GM21529 (cell line): Measurements from ENCODE around the gene OLFML3.

Experiments
- ATAC-seq: cut with Tn5 transposase; IDR thresholded peaks from one replicate; pipeline ENCODE4 v1.9.1; 2021; ENCODE audit not compliant: unreplicated experiment

OLFML3 gene, protein sequence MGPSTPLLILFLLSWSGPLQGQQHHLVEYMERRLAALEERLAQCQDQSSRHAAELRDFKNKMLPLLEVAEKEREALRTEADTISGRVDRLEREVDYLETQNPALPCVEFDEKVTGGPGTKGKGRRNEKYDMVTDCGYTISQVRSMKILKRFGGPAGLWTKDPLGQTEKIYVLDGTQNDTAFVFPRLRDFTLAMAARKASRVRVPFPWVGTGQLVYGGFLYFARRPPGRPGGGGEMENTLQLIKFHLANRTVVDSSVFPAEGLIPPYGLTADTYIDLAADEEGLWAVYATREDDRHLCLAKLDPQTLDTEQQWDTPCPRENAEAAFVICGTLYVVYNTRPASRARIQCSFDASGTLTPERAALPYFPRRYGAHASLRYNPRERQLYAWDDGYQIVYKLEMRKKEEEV

DNA sequence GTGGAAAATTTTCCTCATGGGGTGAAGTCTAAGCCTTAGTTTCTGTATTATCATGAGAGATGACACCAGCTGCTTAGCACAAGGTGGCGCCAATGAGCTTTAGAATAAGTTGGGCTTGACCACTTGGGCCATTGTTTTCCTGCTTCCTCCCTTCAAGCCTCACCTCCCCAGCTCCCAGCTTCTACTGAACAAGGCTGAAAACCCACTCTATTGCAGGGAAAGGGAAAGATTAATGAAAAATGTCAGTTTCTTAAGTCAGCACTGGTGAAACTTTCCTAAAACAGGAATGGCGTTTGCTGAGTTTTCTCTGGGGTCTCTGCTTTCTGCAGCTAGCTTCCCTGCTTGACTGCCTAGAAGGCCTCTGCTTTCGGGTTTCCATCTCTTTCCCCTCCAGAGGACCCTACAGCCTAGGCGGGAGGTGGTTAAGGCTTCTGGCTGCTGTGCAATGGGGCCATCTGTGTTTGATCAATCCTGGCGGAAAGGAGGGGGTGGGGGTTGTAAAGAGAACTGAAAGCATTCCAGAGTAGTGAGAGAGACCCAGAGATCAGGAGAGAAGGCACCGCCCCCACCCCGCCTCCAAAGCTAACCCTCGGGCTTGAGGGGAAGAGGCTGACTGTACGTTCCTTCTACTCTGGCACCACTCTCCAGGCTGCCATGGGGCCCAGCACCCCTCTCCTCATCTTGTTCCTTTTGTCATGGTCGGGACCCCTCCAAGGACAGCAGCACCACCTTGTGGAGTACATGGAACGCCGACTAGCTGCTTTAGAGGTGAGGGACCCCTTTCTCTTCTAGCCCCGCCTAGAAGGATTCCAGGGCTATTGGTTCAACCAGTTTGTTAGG lies at the start of gene OLFML3:
Gene OLFML3 (plus strand): TSS at position 612 of the 840 bp plus-strand sequence. CDS start 43 bp downstream, at position 655.
- ATAC-seq = no peak

DNA sequence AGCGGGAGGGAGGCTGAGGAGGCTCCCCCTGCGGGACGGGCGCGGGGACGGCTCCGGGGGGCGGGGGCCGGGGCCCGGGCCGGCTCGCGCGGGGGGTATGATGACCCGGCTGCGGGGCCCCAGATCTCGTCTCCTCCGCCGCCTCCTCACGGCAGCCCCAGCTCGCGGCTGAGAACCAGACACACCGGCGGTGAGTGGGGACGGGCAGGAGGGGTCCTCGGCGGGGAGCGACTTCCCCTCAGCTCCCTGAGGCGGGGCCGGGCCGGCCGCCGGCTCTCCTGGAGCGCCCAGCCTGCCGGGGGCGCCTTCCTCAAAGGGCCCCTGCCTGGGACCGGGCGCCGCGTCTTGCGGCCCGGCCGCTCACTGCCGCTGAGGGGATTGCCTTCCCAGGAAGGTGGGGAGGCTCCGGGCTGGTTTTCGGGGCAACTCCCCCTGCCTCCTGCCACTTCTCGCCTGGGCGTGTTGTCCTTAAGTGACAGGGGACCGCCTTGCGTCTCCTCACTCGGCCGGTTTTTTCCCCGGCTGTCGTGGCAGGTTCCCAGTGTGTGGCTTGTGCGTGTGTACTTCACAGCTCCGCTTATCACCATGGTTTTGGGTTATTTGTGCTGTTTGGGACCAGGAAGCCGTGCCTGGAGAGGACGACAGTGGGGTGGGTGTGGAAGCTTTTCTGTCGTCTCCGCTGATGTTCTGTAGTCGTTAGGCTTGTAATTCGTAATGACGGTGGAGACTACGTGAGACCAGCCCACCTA lies 49.4 kb upstream of the OLFML3 start:
- ATAC-seq = peak; percentile 30

DNA sequence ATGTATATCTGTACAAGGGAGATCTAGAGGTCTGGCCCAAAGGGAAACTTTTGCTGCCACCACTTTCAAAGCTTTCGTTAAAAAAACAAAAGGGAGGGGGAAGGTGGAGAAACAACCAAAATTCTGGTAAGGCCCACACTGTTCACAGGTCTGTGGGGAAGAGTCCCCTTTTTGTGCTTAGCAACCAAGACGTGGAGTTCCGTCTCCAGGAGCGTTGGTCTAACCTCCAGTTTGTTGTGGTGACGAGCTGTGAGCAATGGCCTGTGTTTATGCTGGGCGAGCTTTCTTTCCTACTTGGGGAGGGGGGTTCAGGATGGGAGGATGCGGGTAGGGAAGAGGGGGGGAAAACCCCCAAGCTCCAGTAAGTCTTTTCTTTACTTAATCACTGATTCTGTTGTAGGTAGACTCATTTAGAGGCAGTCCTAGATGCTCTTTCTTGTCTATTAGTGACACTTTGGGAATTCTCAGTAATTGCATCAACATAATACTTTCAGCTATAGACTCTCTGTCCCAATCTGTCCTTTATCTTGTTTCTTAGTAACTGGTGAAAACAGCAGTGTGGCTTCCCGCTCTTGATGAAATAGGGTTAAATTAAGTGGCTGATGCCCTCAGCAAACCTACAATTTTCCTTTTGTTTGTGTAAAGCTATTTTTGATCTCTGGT lies 48.6 kb upstream of the OLFML3 start:
- ATAC-seq = peak; percentile 38

DNA sequence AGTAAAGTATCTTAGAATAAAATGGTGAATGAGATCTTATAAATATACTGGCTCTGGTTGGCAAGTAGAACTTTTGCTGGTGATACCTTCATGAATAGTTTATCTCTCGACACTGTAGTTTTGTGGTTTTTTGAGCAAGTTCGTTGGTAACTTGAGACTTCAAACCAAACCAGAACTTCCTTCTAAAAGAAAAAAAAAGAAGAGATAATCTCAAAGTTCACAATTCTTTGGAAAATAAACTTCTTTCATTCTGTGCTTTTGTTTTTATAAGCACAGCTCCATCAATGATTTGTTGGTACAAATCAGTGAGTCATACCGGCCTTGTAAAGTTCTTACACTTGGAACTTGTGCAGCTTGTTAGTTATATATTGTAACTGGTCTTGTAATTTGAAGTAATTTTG lies 47.8 kb upstream of the OLFML3 start:
- ATAC-seq = no peak

DNA sequence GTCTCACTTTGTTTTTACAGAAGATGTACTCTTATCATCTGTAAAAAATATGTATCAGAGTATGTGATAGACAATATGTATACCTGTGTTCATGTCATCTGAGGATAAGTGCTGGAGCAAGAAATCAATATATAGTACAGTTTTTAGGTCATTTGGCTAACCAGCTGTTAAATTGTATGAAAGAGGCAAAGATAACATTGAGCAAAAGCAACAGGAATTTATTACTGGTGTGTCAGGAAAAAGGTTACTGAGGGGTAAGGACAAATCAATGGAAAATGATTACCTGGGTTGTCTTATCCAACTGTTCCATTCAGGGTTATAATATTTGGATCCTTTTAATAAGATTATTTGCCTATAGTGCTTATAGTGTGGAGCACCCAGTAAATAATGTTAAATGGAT lies 45.3 kb upstream of the OLFML3 start:
- ATAC-seq = no peak

DNA sequence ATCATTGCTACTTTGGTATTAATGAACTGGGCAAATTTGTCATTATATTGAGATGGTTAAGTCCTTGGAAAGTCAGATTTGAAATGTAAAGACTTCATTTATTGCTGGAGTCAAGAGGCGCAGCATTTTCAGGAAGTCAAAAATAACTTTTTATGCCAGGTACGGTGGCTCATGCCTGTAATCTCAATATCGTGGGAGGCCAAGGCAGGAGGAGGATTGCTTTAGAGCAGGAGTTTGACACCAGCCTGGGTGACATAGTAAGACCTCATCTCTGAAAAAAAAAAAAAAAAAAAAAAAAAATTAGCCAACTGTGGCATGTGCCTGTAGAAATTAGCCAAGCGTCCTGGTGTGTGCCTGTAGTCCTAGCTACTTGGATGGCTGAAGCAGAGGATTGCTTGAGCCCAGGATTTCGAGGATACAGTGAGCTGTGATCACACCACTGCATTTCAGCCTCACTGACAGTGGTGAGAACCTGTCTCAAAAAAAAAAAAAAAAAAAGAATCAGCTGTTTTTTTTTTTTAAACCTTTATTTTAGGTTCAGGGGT lies 44.7 kb upstream of the OLFML3 start:
- no peak for ATAC-seq

DNA sequence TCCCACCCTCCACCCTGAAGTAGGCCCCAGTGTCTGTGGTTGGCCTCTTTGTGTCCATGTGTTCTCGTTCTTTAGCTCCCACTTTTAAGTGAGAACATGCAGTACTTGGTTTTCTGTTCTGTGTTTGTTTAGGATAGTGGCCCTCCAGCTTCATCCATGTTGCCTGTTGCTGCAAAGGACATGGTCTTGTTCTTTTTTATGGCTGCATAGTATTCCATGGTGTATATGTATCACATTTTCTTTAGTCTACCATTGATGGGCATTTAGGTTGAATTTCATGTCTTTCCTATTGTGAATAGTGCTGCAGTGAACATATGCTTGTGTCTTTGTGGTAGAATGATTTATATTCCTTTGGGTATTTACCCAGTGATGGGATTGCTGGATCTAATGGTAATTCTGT lies 44.1 kb upstream of the OLFML3 start:
- no peak for ATAC-seq

DNA sequence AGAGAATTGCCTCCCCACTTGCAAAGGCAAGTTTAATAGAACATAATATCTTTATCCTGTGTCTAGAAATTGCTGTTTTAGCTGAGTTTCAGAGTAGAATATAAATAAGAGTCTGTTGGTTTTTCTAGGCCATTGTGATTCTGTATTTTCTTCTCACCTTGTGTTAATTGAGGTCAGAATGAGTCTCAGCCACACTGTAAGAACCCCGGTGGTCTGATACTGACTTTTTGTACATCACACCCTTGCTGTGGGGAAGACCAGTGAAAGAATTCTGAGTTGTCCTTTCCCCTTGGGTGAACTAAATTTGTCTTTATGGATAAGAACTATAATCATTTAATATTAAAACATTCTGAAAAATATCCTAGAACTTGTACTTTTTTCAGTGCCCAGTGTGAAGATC lies 43.3 kb upstream of the OLFML3 start:
- ATAC-seq = no peak

DNA sequence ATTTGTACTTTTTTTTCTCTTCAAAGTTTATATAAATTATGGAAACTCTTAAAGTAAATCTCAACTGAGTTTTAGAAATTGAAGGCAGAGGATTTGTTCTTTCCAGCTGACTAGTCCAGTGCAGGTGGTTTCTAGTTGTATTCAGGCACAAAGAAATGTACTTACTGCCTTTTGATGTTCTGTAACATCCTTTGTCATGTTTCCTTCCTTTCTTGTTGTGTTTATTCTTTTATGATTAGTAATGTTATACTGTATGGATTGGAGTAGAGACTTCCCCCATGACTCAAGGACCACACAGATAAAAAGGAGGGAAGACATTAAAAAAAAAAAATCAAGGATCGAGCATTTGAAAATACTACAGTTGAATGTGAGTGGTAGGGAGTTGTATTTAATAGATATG lies 42.1 kb upstream of the OLFML3 start:
- no peak for ATAC-seq

DNA sequence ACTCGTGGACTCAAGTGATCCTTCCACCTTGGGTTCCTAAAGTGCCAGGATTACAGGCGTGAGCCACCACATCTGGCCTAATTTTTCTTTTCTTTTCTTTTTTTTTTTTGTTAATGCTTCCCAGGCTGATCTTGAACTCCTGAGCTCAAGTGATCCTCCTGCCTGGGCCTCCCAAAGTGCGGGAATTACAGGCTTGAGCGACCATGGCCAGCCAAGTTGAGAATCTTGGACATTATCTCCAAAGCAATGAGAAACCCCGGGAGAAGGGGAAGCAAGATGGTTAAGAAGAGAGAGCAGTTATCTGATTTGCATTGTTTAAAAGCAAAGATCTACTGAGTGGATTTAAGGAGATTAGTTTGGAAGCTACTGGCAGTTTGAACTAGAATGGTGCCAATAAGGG lies 41.1 kb upstream of the OLFML3 start:
- ATAC-seq = no peak

DNA sequence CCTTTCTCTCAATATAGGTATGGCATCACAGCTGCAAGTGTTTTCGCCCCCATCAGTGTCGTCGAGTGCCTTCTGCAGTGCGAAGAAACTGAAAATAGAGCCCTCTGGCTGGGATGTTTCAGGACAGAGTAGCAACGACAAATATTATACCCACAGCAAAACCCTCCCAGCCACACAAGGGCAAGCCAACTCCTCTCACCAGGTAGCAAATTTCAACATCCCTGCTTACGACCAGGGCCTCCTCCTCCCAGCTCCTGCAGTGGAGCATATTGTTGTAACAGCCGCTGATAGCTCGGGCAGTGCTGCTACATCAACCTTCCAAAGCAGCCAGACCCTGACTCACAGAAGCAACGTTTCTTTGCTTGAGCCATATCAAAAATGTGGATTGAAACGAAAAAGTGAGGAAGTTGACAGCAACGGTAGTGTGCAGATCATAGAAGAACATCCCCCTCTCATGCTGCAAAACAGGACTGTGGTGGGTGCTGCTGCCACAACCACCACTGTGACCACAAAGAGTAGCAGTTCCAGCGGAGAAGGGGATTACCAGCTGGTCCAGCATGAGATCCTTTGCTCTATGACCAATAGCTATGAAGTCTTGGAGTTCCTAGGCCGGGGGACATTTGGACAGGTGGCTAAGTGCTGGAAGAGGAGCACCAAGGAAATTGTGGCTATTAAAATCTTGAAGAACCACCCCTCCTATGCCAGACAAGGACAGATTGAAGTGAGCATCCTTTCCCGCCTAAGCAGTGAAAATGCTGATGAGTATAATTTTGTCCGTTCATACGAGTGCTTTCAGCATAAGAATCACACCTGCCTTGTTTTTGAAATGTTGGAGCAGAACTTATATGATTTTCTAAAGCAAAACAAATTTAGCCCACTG lies 38.7 kb upstream of the OLFML3 start:
- ATAC-seq = no peak

DNA sequence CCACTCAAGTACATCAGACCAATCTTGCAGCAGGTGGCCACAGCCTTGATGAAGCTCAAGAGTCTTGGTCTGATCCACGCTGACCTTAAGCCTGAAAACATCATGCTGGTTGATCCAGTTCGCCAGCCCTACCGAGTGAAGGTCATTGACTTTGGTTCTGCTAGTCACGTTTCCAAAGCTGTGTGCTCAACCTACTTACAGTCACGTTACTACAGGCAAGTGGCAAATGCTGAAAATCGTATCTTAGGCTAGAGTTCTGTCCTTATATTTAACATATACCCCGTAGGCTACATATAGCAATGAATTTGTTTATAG lies 38.1 kb upstream of the OLFML3 start:
- no peak for ATAC-seq

DNA sequence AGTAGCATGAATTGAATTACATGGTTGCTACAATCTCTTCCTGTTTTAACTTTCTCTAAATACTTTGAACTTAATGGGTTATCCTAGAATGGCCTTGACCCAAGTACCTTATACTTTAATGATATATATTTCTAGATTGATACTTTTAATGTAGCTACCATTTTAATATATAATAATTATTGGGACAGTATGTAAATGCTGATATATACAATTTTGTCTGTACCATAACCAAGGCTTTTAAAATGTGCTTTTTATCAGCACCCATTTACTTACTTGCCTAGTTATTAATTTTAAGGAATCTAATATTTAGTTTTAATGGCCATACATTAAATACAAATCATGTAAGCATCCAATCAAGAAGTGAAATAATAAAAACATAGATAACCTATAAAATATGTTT lies 36.7 kb upstream of the OLFML3 start:
- ATAC-seq = no peak

DNA sequence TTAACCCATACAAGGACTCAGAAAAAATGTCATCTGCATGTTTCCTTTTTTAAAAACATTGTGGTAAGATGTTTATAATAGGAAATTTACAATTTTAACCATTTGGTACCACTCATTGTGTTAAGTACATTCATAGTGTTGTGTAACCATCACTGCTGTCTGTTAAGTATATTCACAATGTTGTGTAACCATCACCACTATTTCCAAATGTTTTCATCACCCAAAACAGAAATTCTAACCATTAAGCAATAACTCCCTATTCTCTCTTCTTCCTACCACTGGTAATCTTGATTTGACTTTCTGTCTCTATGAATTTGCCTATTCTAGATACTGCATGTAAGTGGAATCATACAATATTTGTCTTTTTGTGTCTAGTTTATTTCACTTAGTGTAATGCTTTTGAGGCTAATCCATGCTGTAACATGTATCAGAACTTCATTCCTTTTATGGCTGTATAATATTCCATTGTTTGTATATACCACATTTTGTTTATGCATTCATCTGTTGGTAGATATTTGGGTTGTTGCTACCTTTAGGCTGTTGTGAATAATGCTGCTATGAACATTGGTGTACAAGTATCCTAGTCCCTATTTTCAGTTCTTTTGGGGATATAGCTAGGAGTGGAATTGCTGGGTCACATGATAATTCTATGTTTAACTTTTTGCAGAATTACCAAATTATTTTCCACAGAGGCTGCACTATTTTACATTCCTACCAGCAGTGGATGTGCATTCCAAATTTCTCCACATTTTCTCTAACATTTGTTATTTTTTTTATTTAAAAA lies 36.1 kb upstream of the OLFML3 start:
- ATAC-seq = no peak

DNA sequence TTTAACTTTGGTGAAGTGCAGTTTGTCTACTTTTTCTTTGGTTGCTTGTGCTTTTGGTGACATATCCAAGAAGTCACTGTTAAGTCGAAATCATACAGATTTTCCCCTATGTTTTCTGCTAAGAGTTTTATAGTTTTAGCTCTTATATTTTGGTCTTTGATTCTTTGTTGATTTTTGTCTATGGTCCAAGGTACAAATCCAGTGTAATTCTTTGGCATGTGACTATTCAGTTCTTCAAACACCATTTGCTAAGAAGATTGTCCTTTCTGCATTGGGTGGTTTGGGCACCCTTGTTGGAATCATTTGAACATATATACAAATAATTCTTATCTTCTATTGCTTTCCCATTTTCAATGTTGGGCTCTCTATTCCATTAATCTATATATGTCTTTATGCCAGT lies 33.9 kb upstream of the OLFML3 start:
- ATAC-seq = no peak

DNA sequence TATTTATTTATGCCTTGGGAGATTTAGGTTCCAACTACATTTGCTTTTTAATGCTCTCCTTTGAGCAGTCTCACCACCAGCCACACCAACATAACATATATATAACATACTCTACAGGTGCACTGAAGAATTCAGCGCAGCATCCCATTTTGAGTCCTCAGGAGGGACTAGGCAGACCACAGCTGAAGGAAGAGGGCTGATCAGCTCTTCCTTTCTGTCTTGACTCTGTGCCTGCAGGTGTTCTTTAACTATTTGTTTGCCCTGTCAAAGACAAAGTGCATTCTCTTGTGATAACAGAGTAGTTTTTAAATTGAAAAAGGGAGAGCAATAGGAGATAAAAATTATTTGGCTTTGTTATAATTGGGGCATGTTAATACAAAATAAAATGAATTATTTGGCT lies 33.2 kb upstream of the OLFML3 start:
- no peak for ATAC-seq

DNA sequence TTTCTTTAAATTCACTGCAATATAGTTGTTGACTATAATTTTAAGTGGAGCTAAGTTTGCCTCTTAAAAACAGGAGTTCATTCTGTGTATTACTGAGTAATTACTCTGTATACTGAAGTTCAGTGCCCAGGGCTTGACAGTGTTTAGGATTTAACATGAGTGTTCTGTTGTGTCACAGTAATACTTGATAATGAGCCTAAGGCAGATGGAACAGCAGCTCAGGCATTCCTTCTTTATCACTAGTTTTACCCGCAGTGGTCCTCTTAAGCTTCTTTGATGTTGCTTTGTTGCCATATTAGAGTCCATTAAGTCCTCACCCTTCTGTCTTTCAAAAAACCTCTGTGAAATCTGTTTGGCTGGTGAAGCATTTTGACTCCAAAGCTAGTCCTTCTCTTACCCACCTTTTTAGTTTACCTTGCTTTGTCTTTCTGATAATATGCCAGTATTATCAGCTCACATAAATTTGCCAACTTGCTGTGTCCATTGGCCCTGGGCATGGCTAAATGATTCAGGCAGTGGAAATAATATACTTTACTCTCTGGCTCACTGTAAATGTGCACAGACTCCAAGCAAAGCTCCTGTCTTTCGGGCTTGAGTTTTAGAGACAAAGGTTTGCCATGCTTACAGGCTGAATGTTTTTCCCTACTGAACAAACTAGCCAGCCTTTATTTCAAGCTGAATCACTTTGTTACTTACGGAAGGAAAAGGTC lies 32.4 kb upstream of the OLFML3 start:
- ATAC-seq = no peak

DNA sequence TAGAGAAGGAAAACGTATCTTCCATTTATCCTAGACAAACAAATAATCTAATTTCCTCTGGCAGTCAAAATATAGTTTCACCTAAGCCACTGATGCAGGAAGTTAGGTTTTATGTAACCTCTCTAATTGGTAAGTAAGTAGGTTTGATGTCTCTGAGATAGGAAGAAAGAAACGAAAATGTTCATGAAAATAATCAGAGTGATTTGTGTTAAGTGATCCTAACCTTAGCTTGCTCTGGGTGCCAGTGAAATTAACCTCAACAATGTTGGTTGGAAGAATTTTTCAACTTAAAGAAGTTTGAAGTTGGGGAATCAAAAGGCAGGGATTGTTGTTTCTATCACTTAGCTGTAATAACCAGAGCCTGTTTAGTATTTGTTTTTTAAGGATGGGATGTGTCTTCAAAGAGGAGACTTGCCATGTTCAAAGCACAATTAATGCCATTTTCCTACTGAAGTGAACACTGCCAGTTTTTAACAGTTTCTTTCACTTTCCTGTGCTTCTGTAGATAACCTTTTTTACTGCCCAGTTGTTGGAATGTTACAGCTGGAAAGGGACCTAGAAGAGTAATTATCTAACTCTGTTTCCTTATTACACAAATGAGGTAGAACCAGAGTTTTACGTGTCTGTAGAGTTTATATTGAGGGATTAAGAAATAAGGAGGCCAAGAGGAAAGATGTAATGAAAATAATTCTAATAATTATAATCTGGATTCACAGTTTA lies 31.7 kb upstream of the OLFML3 start:
- no peak for ATAC-seq
